ENCODE measurements around the gene FAM107B.

Gene FAM107B

GRCh38 chr10:14653271-14654161, 121.2 kb downstream of the FAM107B start:
- no peak overlapping the region for H3K4me3 ChIP-seq (ENCODE audit: low read length)
- no peak for TF ChIP-seq CTCF (IDR thresholded peaks at IDR 0.05; ENCODE audit: insufficient read depth, low read depth, low read length, missing control alignments)
- DNase-seq (ENCODE audit: low read depth): peak; percentile 91

- no peak overlapping the region for H3K4me3 ChIP-seq (ENCODE audit: low read length)
- DNase-seq (ENCODE audit: low read depth): no peak
- TF ChIP-seq CTCF (IDR thresholded peaks at IDR 0.05; ENCODE audit: insufficient read depth, low read depth, low read length, missing control alignments): no peak
Measured at GRCh38 chr10:14652816-14653215, 121.9 kb downstream of the FAM107B start.

- no peak overlapping the region for H3K4me3 ChIP-seq (ENCODE audit: low read length)
- TF ChIP-seq CTCF (IDR thresholded peaks at IDR 0.05; ENCODE audit: insufficient read depth, low read depth, low read length, missing control alignments): no peak
- DNase-seq (ENCODE audit: low read depth): no peak
Measured at GRCh38 chr10:14652067-14652466, 122.6 kb downstream of the FAM107B start.

- TF ChIP-seq CTCF (IDR thresholded peaks at IDR 0.05; ENCODE audit: insufficient read depth, low read depth, low read length, missing control alignments): no peak
- no peak overlapping the region for H3K4me3 ChIP-seq (ENCODE audit: low read length)
- DNase-seq (ENCODE audit: low read depth): no peak
Measured at GRCh38 chr10:14649739-14650138, 125.0 kb downstream of the FAM107B start.

- H3K4me3 ChIP-seq (ENCODE audit: low read length): no peak overlapping the region
- no peak for TF ChIP-seq CTCF (IDR thresholded peaks at IDR 0.05; ENCODE audit: insufficient read depth, low read depth, low read length, missing control alignments)
- peak; percentile 84 for DNase-seq (ENCODE audit: low read depth)
Measured at GRCh38 chr10:14648946-14649345, 125.8 kb downstream of the FAM107B start.

- no peak overlapping the region for H3K4me3 ChIP-seq (ENCODE audit: low read length)
- TF ChIP-seq CTCF (IDR thresholded peaks at IDR 0.05; ENCODE audit: insufficient read depth, low read depth, low read length, missing control alignments): no peak
- DNase-seq (ENCODE audit: low read depth): no peak
Measured at GRCh38 chr10:14648005-14648765, 126.5 kb downstream of the FAM107B start.

Measured in epithelial cell of esophagus (primary cell).